HepG2 (cell line): ENCODE data around the gene SYNE1. TPM values are rescaled to one million over a fixed set of nuclear protein-coding genes. Genes with fewer than 3 reads are reported as not detected.

Source experiments
- AGO2 ChIP-seq: fragments of 200-400 bp; formaldehyde crosslinking; optimal IDR thresholded peaks from 2 replicates; pipeline ENCODE3; 2017; ENCODE audit warnings: mild to moderate bottlenecking, low read depth, low read length, moderate library complexity
- ARNTL ChIP-seq: sonication (generic); formaldehyde crosslinking; IDR thresholded peaks from 2 replicates; pipeline ENCODE4 v1.4.0; 2020; ENCODE audit warnings: mild to moderate bottlenecking, missing genetic modification reagents
- JDP2 ChIP-seq: sonication (generic); formaldehyde crosslinking; IDR thresholded peaks from 2 replicates; pipeline ENCODE4 v1.8.1; 2022; ENCODE audit warnings: missing genetic modification reagents, borderline replicate concordance
- KMT2B ChIP-seq: IDR thresholded peaks from 2 replicates; pipeline ENCODE4 v1.6.1; 2016; ENCODE audit warnings: missing genetic modification reagents, missing compliant biosample characterization
- MAFG ChIP-seq: sonication (generic); formaldehyde crosslinking; IDR thresholded peaks from 2 replicates; pipeline ENCODE4 v1.5.1; 2020; ENCODE audit warnings: mild to moderate bottlenecking, missing genetic modification reagents
- MEF2D ChIP-seq: sonication (generic); formaldehyde crosslinking; IDR thresholded peaks from 2 replicates; pipeline ENCODE4 v1.5.1; 2020; ENCODE audit warnings: mild to moderate bottlenecking, missing genetic modification reagents
- MTA1 ChIP-seq: sonication (generic); formaldehyde crosslinking; IDR thresholded peaks from 2 replicates; pipeline ENCODE4 v1.4.0; 2020; ENCODE audit warnings: missing genetic modification reagents, mild to moderate bottlenecking, borderline replicate concordance
- PLRG1 ChIP-seq: fragments of 450-650 bp; conservative IDR thresholded peaks from 2 replicates; pipeline ENCODE4 v1.6.1; 2016
- POLR2AphosphoS5 ChIP-seq: IDR thresholded peaks from 2 replicates; pipeline ENCODE4 v1.6.1; 2012; ENCODE audit warnings: low read depth, low read length
- TBX3 ChIP-seq: fragments of 450-650 bp; IDR thresholded peaks from 2 replicates; pipeline ENCODE4 v1.6.1; 2017; ENCODE audit warnings: antibody characterized with exemption, mild to moderate bottlenecking, inconsistent platforms, borderline replicate concordance
- ZKSCAN5 ChIP-seq: sonication (generic); formaldehyde crosslinking; IDR thresholded peaks from 2 replicates; pipeline ENCODE4 v1.5.1; 2020; ENCODE audit warnings: mild to moderate bottlenecking, missing genetic modification reagents
- ZNF567 ChIP-seq: sonication (generic); formaldehyde crosslinking; IDR thresholded peaks from 2 replicates; pipeline ENCODE4 v1.8.1; 2023; ENCODE audit warnings: mild to moderate bottlenecking, missing genetic modification reagents, borderline replicate concordance
- ZNF605 ChIP-seq: sonication (generic); formaldehyde crosslinking; IDR thresholded peaks from 2 replicates; pipeline ENCODE4 v1.8.0; 2022; ENCODE audit warnings: mild to moderate bottlenecking, missing genetic modification reagents
- ZNF7 ChIP-seq: IDR thresholded peaks from 2 replicates; pipeline ENCODE4 v1.6.1; 2016; ENCODE audit warnings: missing biosample characterization, missing genetic modification reagents
- ZNF775 ChIP-seq: sonication (generic); formaldehyde crosslinking; IDR thresholded peaks from 2 replicates; pipeline ENCODE4 v1.4.0; 2020; ENCODE audit warnings: missing genetic modification reagents, mild to moderate bottlenecking, moderate library complexity, borderline replicate concordance
- ZNF780A ChIP-seq: sonication (generic); formaldehyde crosslinking; IDR thresholded peaks from 2 replicates; pipeline ENCODE4 v1.8.0; 2022; ENCODE audit warnings: mild to moderate bottlenecking, missing genetic modification reagents, moderate library complexity
- ZNF782 ChIP-seq: sonication (generic); formaldehyde crosslinking; IDR thresholded peaks from 2 replicates; pipeline ENCODE4 v1.4.0; 2020; ENCODE audit warnings: missing genetic modification reagents, mild to moderate bottlenecking, borderline replicate concordance
- ZSCAN20 ChIP-seq: sonication (generic); formaldehyde crosslinking; IDR thresholded peaks from 2 replicates; pipeline ENCODE4 v1.4.0; 2020; ENCODE audit warnings: missing genetic modification reagents, mild to moderate bottlenecking, borderline replicate concordance
- polyA plus RNA-seq, 8 experiments: library from polyadenylated mRNA; depleted of rRNA in 3 of 8; stranded (reverse) in 7 of 8; unstranded in 1 of 8; fragments of >200 nt; fragmentation: Illumina TruSeq in 4 of 8; extraction: Trizol in 4 of 8; gene quantifications; 2 replicates each; pipeline versions ENCODE4 v1.2.1 to v1.2.3, GENCODE V29; 2011 to 2016; ENCODE audit warnings: low read depth in 4 of 8, missing spikeins in 1 of 8, mixed read lengths in 1 of 8; ENCODE audit not compliant: insufficient read depth in 1 of 8
- total RNA-seq, 5 experiments: library from RNA; depleted of rRNA; stranded (reverse); fragments of >200 nt; fragmentation: Illumina TruSeq; extraction: Trizol; gene quantifications; 2 replicates each; pipeline ENCODE4 v1.2.3, GENCODE V29; 2016; ENCODE audit warnings: low read depth in 1 of 5
- TF ChIP-seq, protein P1 (sequence below): IDR thresholded peaks from 2 replicates; pipeline ENCODE4 v1.6.1; 2018; ENCODE audit warnings: missing genetic modification reagents
- TF ChIP-seq, protein P2 (sequence below): IDR thresholded peaks from 2 replicates; pipeline ENCODE4 v1.6.1; 2016; ENCODE audit warnings: low read depth, missing genetic modification reagents, missing compliant biosample characterization
- TF ChIP-seq, protein P3 (sequence below): sonication (generic); formaldehyde crosslinking; IDR thresholded peaks from 2 replicates; pipeline ENCODE4 v1.8.0; 2022; ENCODE audit warnings: missing genetic modification reagents, low read depth, mild to moderate bottlenecking, borderline replicate concordance
- TF ChIP-seq, protein P4 (sequence below): sonication (generic); formaldehyde crosslinking; IDR thresholded peaks from 2 replicates; pipeline ENCODE4 v1.4.0; 2020; ENCODE audit warnings: missing genetic modification reagents

The SYNE1 gene
- total and polyA plus RNA-seq, 2 of the 13 experiments (the other 11 are each of a cell fraction or from before 2014, with no cell fraction given), result 5.5 to 15.9 TPM

DNA sequence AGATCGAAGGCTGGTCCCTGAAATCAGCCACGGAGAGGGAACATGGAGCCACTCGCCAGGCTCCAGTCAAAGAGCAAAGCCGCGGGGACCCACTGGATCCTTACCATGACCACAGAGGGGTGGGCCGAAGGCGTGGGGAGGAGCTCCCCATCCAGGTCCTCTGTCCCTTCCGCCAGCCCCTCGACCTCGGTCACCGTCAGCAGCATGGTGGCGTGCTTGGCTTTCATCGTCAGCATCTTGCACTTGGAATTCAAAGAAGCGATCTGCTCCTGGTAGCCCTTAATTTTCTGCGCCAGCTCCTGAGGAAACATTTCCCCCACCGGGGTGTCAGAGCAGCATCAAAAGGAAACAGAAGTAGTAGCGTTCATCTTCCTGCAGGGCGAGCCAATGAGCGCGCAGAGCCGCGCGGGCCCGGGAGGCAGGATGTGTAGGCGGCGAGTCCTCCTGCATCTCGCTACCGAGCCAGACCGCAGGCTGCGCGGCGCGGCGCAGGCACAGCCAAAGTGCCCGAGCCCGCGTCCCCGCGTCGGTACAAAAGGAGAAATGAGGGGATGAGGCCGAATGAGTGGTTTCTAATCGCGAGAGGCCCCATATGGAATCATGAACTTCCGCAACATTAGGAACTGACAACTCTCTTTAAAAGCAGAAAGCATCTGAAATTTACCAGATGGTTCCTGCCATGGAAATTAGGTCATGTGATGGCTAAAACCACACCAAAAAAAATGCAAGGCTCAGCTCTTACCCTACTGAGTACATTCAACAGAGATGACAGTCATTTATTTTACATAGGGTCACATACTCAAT, 335.2 kb downstream of the SYNE1 start (continued):
- TF ChIP-seq, protein P1, sequence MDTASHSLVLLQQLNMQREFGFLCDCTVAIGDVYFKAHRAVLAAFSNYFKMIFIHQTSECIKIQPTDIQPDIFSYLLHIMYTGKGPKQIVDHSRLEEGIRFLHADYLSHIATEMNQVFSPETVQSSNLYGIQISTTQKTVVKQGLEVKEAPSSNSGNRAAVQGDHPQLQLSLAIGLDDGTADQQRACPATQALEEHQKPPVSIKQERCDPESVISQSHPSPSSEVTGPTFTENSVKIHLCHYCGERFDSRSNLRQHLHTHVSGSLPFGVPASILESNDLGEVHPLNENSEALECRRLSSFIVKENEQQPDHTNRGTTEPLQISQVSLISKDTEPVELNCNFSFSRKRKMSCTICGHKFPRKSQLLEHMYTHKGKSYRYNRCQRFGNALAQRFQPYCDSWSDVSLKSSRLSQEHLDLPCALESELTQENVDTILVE, result no peak; the same call in 1 of the 2 replicates
- TF ChIP-seq ZNF7, result no peak
- peak; percentile 51; the same call in 1 of the 2 replicates for TF ChIP-seq POLR2AphosphoS5
- TF ChIP-seq, protein P2, sequence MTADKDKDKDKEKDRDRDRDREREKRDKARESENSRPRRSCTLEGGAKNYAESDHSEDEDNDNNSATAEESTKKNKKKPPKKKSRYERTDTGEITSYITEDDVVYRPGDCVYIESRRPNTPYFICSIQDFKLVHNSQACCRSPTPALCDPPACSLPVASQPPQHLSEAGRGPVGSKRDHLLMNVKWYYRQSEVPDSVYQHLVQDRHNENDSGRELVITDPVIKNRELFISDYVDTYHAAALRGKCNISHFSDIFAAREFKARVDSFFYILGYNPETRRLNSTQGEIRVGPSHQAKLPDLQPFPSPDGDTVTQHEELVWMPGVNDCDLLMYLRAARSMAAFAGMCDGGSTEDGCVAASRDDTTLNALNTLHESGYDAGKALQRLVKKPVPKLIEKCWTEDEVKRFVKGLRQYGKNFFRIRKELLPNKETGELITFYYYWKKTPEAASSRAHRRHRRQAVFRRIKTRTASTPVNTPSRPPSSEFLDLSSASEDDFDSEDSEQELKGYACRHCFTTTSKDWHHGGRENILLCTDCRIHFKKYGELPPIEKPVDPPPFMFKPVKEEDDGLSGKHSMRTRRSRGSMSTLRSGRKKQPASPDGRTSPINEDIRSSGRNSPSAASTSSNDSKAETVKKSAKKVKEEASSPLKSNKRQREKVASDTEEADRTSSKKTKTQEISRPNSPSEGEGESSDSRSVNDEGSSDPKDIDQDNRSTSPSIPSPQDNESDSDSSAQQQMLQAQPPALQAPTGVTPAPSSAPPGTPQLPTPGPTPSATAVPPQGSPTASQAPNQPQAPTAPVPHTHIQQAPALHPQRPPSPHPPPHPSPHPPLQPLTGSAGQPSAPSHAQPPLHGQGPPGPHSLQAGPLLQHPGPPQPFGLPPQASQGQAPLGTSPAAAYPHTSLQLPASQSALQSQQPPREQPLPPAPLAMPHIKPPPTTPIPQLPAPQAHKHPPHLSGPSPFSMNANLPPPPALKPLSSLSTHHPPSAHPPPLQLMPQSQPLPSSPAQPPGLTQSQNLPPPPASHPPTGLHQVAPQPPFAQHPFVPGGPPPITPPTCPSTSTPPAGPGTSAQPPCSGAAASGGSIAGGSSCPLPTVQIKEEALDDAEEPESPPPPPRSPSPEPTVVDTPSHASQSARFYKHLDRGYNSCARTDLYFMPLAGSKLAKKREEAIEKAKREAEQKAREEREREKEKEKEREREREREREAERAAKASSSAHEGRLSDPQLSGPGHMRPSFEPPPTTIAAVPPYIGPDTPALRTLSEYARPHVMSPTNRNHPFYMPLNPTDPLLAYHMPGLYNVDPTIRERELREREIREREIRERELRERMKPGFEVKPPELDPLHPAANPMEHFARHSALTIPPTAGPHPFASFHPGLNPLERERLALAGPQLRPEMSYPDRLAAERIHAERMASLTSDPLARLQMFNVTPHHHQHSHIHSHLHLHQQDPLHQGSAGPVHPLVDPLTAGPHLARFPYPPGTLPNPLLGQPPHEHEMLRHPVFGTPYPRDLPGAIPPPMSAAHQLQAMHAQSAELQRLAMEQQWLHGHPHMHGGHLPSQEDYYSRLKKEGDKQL (CRISPR knock-in tag), result no peak
- no peak for TF ChIP-seq MAFG (CRISPR knock-in tag)
- 0 out of 2 replicates have a peak, but pooled peaks have one; percentile 36 for TF ChIP-seq ARNTL
- peak; percentile 98 for TF ChIP-seq ZNF605 (CRISPR knock-in tag)
- TF ChIP-seq ZKSCAN5 (CRISPR knock-in tag), result no peak
- no peak for TF ChIP-seq ZNF780A
- TF ChIP-seq KMT2B (CRISPR knock-in tag), result peak; percentile 89
- no peak for TF ChIP-seq PLRG1
- TF ChIP-seq TBX3, result 0 out of 2 replicates have a peak, but pooled peaks have one; percentile 21
- TF ChIP-seq ZNF782 (CRISPR knock-in tag), result peak; percentile 75; the same call in 1 of the 2 replicates
- TF ChIP-seq MEF2D (CRISPR knock-in tag), result 0 out of 2 replicates have a peak, but pooled peaks have one; percentile 19
- peak; percentile 94; the same call in 1 of the 2 replicates for TF ChIP-seq ZNF567
- TF ChIP-seq, protein P3, sequence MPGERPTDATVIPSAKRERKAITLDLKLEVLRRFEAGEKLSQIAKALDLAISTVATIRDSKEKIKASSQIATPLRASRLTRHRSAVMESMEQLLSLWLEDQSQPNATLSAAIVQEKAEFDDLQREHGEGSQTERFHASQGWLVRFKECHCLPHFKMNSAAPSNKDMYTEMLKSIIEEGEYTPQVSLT (CRISPR knock-in tag), result no peak
- 0 out of 2 replicates have a peak, but pooled peaks have one; percentile 23 for TF ChIP-seq ZSCAN20 (CRISPR knock-in tag)
- no peak; the same call in 1 of the 2 replicates for TF ChIP-seq ZNF775 (CRISPR knock-in tag)
- peak; percentile 64 for TF ChIP-seq AGO2
- TF ChIP-seq, protein P4, sequence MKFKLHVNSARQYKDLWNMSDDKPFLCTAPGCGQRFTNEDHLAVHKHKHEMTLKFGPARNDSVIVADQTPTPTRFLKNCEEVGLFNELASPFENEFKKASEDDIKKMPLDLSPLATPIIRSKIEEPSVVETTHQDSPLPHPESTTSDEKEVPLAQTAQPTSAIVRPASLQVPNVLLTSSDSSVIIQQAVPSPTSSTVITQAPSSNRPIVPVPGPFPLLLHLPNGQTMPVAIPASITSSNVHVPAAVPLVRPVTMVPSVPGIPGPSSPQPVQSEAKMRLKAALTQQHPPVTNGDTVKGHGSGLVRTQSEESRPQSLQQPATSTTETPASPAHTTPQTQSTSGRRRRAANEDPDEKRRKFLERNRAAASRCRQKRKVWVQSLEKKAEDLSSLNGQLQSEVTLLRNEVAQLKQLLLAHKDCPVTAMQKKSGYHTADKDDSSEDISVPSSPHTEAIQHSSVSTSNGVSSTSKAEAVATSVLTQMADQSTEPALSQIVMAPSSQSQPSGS (CRISPR knock-in tag), result no peak
- peak; percentile 90; the same call in 1 of the 2 replicates for TF ChIP-seq MTA1 (CRISPR knock-in tag)
- no peak for TF ChIP-seq JDP2 (CRISPR knock-in tag)
